GM12891 (cell line): ENCODE data around the gene NECTIN1.

Experiments
- DNase-seq: peaks from one replicate; pipeline ENCODE4 v3.0.0; 2011; ENCODE audit warnings: low spot score; ENCODE audit not compliant: insufficient read length
- FAIRE-seq: peaks from 2 replicates; lab custom pipeline; 2011; peaks lifted over from hg19 to GRCh38; lab: Jason Lieb, UNC
- PAX5 ChIP-seq: IDR thresholded peaks from 2 replicates; pipeline ENCODE4 v1.6.1; 2011; ENCODE audit warnings: low read length, moderate library complexity, mild to moderate bottlenecking; ENCODE audit not compliant: insufficient read depth, severe bottlenecking
- POLR2A ChIP-seq: IDR thresholded peaks from 2 replicates; pipeline ENCODE4 v1.6.1; 2011; ENCODE audit warnings: low read depth, low read length, control low read depth
- POLR2AphosphoS5 ChIP-seq: IDR thresholded peaks from 2 replicates; pipeline ENCODE4 v1.6.1; 2011; ENCODE audit warnings: low read depth, low read length, control low read depth
- POU2F2 ChIP-seq: IDR thresholded peaks from 2 replicates; pipeline ENCODE4 v1.6.1; 2011; ENCODE audit warnings: low read depth, mild to moderate bottlenecking, control low read depth, low read length, moderate library complexity
- SPI1 ChIP-seq: IDR thresholded peaks from 2 replicates; pipeline ENCODE4 v1.6.1; 2011; ENCODE audit warnings: low read depth, low read length, control low read depth
- TAF1 ChIP-seq: IDR thresholded peaks from 2 replicates; pipeline ENCODE4 v1.6.1; 2011; ENCODE audit warnings: low read depth, low read length, control low read depth

Gene NECTIN1

DNA sequence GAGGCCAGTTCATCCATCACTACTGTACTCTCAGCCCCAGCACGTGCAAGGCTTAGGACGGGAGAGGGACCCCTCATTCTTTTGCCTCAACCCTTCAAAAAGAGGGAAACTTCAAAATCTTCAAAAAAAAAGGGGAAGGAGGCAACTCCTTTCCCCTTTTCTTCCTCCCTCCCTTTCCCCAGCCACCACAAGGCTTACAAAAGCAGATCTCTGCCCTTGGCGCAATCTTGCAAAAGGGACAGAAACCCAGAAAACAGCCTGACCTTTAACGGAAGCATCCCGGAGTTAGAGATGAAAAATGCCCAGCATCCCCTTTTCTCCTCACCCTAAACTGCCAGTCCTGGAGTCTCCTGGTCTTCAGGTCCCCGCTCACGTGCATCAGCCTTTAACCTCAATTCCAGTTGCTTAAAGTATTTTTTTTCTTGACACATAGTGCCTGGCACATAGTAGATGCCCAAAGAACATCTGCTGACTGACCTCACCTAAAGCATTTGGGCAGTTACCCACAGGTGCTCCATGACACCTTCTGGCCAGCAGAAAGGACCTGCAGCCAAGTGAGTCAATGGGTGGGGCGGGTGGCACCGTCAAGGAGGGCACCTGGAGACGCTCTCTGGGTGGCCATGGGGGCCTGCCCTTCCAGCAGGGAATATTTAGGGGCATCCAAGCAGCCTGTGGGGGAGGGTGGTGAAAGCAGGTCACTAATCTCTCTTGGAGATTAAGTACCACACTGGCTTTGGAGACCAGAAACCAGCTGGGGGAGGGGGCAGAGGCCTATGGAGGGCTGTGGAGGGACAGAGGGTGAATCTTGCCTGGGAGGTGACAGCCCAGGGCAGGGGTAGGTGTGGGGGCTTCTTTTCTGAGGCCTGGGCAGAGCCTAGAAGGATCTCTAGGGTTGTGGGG lies 16.3 kb downstream of the NECTIN1 start:
- FAIRE-seq: no peak
- no peak for TF ChIP-seq POLR2A
- TF ChIP-seq TAF1: no peak
- TF ChIP-seq PAX5: no peak
- no peak for TF ChIP-seq SPI1
- TF ChIP-seq POLR2AphosphoS5: no peak
- TF ChIP-seq POU2F2: no peak
- no peak for DNase-seq

DNA sequence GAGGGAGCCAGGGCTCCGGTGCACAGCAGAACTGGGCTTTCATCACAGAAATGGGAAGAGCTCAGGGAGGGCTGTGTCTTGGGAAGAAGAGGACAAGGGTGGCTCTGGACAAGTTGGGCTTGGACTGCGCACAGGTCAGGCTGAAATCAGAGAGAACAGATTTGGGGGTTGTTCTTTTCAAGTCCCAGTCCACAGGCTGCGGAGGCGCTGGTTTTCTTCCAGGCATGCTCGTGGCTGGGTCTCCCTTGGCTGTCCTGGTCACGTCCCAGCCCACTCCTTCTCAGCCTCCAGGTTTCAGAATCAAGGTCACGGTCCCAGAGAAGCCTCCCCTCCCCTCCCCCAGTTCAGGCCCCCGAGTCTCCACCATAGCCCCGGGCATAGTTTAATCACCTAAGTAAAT lies 17.0 kb downstream of the NECTIN1 start:
- DNase-seq (no peak), FAIRE-seq (no peak)
- no peak for TF ChIP-seq SPI1
- TF ChIP-seq PAX5: no peak
- no peak for TF ChIP-seq POLR2A
- no peak for TF ChIP-seq POLR2AphosphoS5
- TF ChIP-seq POU2F2: no peak
- no peak for TF ChIP-seq TAF1

DNA sequence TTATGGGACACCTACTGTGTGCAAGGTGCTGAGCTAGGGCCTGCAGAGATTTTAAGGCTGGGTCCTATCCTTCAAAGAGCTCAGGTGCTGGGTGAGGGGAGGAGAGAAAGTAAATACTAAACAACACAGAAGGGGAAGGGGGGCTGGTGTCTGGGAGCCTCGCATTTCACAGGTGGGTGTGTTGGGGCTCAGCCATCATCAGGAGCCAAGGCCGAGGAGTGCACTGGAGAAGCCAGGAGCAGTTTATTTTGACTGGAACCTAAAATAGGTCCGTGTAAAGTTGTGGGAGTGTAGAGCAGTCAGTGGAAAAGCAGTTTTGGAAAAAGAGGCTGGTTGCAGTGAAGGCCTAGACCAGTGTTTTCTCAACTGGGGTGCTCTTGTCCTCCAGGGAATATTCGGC lies 17.5 kb downstream of the NECTIN1 start:
- DNase-seq (no peak), FAIRE-seq (no peak)
- no peak for TF ChIP-seq SPI1
- no peak for TF ChIP-seq POLR2A
- TF ChIP-seq TAF1: no peak
- TF ChIP-seq POLR2AphosphoS5: no peak
- no peak for TF ChIP-seq PAX5
- no peak for TF ChIP-seq POU2F2

DNA sequence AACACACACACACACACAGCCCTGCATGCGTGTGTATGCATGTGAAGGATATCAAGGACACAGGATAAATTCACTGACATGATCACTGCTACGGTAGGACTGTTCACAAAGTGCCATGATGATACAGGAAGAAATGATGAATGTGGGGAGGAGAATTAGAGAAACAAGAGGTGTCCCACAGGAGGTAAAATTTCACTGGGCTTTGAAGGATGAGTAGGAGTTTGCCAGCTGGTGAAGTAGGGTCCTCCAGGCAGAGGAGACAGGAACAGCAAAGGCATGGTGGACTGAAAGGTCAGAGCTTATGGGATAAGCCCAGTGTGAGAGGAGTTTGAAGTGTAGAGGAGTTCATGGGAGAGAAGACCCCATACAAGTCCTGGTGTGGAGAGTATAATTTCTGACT lies 18.6 kb downstream of the NECTIN1 start:
- TF ChIP-seq POLR2AphosphoS5 (no peak), SPI1 (no peak), PAX5 (no peak), TAF1 (no peak), POLR2A (no peak), POU2F2 (no peak)
- FAIRE-seq (no peak), DNase-seq (no peak)

DNA sequence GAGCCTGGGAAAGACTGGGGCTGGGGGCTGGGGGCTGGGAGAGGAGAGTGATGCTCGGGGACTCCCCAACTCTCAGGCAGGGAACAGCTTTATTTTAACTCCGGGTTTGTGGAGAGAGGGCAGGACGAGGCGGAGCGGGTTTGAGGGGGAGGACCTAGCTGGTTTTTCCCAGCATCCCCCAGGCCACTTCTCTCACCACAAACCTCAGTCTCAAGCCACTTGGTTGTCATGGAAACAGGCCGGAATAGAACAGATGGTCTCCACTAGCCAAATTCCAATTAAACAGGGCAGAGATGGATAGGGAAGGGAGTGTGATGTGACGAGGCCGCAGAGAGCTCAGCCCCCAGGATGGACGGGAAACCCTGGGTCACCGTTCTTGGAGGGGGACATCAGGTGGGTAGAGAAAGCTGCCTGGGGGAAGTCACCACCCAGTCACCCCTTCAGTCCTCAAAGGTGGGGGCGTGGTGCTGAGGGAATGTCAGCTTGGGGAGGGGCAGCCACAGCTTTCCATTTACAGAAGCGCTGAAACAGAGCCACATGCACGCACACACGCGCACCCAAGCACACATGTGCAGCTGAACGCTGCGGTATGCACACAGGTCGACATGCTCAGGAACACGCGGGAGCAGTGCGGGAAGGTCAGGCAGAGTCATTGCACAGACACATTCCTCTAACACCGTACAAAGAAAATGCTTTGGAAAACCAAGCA lies 19.2 kb downstream of the NECTIN1 start:
- DNase-seq: no peak
- peak; percentile 87 for FAIRE-seq
- TF ChIP-seq PAX5 (no peak), POU2F2 (no peak), SPI1 (no peak), TAF1 (no peak), POLR2AphosphoS5 (no peak), POLR2A (no peak)

DNA sequence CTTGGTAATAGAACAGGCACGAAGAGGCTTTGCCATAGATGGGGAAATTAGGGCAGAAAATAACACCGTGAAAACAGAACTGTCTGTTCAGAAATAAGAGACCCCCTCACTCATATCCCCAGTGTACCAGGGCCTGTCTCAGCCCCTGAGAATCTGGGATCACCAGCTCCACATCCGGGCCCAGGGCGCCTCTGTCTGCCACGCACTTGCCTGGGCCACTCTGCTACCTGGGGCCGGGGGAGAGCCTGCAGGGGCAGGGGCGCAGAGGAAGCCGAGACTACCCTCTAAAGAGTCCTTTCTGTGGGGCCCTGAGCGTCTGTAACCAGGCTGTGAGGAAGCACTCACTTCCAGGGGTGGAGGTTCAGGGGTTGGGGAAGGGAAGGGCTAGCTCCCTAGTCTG lies 19.8 kb downstream of the NECTIN1 start:
- no peak for TF ChIP-seq PAX5
- TF ChIP-seq POLR2A: no peak
- no peak for TF ChIP-seq TAF1
- TF ChIP-seq SPI1: no peak
- no peak for TF ChIP-seq POU2F2
- no peak for TF ChIP-seq POLR2AphosphoS5
- FAIRE-seq (no peak), DNase-seq (no peak)

DNA sequence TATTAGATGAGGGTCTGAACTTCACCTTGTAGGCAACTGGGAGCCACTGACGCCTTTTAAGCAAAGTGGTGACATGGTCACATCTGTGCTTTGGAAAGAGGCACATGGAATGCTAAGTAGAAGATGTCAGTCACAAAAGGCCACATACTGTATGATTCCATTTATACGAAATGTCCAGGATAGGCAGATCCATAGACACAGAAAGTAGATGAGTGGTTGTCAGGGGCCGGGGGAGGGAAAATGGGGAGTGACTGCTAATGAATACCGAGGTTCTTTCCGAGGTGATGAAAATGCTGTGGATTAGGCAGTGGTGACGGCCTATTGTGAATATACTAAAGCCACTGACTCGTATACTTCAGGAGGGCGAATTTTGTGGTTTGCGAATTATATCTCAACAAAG lies 20.6 kb downstream of the NECTIN1 start:
- TF ChIP-seq POLR2A (no peak), POLR2AphosphoS5 (no peak), TAF1 (no peak), POU2F2 (no peak), SPI1 (no peak)
- FAIRE-seq (no peak), DNase-seq (no peak)

DNA sequence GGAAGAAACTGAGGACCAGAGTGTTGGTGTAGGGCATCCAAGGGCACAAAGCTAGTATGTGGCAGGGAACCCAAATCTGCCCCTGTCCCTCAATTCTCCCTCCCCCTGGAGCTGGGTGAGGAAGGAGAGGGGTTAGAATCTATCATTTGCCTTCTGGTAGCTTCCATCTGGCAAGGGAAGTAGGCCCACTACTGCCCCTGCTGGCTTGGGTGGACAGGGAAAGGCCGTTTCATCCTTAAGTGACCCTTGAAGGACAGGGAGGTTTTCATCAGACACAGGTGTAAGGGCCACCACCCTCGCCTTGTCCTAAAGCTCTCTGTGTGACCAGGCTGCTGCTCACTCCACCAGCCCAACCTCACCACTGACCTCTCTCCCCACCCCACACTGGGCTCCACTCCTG lies 22.1 kb downstream of the NECTIN1 start:
- TF ChIP-seq PAX5: no peak
- FAIRE-seq (no peak), DNase-seq (no peak)

DNA sequence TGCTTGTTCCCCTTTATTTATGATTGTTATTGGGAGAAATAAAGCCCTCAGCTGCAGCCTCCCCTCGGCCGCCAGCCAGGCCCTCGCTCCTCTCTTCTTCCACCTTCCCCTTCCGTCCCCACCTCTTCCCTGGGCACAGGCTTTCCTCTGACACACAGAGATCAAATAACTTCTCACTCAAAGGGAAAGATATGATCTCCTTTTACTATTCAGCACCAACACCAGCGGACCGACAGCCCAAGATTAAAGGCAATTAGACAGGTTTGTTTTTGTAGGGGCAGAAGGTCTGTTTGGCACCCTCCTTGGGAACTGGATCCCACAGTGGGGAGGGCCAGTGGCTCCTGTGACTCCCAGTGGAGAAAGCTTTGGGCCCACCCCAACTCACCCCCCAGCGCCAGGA lies 23.0 kb downstream of the NECTIN1 start:
- no peak for DNase-seq
- no peak for FAIRE-seq

More for the DNA sequence above, 23.0 kb downstream of the NECTIN1 start:
- TF ChIP-seq POLR2AphosphoS5 (no peak), POU2F2 (no peak), POLR2A (no peak), SPI1 (no peak), PAX5 (no peak), TAF1 (no peak)
